ENCODE results near the gene FNTB.

DNA sequence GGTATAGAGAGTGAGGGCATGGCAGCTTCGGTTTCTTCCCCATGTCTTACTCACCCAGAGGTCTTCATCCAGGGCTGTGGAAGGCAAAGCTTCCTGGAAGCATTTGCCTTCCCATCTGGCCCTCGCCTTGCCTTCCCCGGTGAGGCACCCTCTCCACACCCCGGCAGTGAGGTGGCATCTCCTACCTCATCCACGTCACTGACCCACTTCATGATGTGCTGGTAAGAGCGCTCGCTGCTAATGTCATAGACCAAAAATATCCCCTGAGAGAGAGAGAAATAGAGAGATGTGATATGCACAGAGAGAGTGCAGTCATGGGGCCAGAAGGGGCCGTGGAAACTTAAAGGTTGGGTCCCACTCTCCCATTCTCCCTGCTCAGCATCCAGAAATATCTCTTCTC is 35.8 kb upstream of the FNTB start:
- TF ChIP-seq GATA2 (IDR thresholded peaks at IDR 0.05; ENCODE audit: low read depth, low read length): no peak
- TF ChIP-seq GATA3 (IDR thresholded peaks at IDR 0.05; ENCODE audit: low read depth, low read length): no peak
